ENCODE data around the gene PIH1D1.
A peak's percentile ranks its signal among the peaks of the same experiment; 100 is the strongest.

The PIH1D1 gene

DNA sequence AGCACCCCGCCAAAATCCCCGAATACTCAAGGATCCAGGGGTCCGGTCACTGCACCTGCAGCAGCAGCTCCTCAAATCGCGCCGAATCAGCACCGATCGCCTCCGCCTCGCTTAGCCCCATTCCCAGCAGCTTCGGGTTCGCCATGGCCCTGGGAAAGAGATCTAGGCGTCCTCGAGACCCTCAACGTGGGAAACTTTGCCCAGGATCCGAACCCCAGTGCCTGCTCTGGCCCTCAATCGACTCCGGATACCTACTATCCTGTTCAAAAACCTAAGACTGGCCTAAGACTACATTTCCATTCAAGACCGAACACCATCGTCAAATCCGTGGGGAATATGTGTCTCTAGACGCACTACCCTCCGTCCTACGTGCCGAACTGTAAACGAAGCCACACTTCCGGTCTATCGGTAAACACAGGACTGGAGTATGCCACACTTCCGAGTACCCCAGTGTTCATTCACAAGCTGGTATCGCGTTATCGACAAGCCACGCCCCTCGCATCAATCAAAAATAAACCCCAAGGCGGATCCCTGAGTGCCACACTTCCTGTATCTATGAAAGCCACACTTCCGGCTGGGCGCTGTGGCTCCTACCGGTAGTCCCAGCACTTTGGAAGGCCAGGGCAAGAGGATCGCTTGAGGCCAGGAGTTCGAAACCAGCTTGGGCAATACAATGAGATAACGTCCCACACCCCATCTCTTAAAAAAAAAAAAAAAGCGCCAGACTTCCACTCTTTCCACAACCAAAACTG, at the start of gene PIH1D1:
Gene PIH1D1, minus strand, starts transcription at position 385 of the 752 bp plus-strand sequence. Its CDS starts 240 bp downstream, at position 145.
- peak; percentile 90 to 99 for DNase-seq

DNA sequence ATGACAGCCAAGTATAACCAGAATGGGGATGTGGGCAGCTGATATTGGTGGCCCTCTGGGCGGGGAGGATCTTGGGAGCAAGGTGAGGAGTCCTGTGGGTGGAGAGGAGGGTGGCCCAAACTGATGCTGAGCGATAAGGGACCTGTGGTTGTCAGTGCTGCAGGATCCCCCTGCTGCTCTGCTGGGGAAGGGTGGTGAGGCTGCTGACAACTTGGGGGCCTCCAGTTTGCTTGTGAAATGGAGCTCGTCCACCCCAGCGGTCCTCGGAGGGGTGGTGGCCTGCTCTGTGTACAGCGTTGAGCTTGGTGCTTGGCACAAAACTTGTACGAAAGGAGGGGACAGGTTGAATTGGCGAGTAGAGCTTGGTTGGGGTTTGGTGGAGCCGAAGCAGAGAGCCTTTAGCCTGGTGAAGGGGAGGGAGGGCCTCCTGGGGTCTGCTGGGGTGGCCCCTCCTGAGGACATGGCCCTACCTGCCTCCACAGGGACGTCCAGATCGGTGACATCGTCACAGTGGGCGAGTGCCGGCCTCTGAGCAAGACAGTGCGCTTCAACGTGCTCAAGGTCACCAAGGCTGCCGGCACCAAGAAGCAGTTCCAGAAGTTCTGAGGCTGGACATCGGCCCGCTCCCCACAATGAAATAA, 47.5 kb upstream of the PIH1D1 start:
- no peak for DNase-seq

DNA sequence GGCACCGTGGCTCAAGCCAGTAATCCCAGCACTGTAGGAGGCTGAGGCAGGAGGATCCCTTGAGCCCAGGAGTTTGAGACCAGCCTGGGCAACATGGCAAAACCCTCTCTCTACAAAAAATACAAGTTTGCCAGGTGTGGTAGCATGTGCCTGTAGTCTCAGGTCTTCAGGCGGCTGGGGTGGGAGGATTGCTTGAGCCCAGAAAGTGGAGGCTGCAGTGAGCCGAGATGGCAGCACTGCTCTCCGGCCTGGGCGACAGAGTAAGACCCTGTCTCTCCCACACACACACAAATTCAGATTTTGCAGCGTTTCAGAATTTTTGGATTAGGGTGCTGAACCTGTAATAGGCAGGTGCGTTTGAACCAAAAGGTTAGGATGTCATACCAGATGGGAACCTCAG, 46.9 kb upstream of the PIH1D1 start:
- DNase-seq, result no peak

DNA sequence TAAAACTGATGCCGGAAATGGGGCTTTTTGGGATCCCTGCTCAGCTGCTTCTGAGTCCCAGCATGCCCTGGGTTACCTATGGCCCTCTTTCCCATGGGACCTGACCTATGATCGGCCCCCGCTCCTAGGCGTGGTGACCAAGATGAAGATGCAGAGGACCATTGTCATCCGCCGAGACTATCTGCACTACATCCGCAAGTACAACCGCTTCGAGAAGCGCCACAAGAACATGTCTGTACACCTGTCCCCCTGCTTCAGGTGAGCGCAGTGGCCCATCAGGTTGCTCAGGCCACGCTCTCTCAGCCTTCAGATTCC, 46.1 kb upstream of the PIH1D1 start:
- DNase-seq, result no peak

DNA sequence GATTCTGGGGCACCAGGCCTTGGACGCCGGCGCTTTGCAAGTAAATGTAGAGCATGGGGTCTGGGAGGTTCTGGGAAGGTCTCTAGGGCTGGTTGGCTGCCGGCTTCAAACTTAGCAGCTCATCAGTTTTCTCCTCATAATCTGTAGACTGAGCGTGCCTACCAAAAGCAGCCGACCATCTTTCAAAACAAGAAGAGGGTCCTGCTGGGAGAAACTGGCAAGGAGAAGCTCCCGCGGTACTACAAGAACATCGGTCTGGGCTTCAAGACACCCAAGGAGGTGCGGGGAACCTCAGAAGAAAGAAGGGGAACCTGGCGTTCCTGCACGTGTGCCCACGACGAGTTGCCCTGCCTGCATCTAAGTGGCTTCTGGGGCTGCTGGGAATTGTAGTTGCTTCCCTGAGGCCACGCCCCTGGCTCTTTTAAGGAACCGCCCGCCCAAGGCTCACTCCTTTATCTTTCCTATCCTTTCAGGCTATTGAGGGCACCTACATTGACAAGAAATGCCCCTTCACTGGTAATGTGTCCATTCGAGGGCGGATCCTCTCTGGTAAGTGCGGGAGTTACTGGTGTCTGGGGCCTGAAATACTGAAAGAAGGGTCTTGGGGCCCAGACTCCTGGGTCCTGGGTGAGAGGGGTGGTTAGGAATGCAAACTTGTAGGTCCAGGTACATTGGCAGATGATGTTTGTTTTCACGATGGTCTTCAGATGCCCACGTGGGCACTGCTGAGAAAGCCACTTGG, 45.6 kb upstream of the PIH1D1 start:
- no peak for DNase-seq

DNA sequence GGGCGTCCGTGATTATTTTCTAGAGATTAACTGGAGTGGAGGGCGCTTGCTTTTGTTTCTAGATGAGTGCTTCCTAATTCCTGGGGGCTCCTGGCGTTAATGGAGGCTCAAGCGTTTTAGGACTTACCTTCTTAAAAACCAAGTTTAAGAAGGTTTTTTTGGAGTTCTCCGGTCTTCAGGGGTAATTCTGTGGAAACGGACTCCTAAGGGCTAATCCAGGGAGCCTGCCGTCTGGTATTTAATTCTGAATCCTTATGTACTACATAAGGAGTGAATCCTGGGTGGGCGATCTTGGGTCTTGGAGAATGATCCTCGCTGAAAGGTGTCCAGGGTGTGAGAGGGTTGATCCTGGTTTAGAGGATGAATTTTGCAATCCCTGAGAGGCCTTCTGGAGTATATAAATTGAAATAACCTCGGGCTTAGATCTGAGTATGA, 45.0 kb upstream of the PIH1D1 start:
- DNase-seq, result no peak

DNA sequence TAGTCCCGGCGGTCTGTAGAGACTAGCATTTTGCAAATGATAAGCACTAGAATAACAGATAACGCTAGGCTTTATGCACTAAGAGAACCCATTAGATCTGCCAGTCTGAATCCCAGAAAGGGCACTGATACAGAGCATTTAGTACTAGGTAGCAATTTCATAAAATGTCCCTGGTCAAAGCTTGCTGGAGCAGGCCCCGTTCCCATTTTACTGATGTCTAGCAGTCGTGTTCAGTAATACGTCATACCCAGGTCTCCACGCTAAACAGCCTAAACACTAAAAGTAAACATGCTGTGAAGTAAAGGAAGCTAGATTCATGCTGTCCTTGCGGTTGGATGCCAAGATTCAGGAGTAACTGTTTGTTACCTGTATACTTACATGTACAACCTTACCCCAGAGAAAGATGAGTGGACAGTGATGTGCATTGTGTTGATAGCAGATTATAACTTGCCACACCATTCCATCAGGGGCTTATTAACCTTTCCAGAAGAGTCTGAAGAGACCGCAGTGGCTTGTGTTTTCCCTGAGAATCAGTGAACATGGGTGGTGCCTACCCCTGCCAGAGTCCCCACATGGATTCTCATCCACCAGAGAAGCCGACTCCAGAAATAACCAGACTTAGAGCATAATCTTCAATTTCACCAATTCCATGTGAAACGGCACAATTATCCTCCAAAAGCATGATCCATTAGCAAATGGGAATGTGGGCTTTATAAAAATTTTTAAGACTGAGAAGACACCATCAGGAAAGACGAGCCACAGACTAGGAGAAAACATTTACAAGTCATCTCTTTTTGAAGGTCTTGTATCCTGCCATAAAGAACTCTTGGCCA, 41.2 kb upstream of the PIH1D1 start:
- no peak for DNase-seq

DNA sequence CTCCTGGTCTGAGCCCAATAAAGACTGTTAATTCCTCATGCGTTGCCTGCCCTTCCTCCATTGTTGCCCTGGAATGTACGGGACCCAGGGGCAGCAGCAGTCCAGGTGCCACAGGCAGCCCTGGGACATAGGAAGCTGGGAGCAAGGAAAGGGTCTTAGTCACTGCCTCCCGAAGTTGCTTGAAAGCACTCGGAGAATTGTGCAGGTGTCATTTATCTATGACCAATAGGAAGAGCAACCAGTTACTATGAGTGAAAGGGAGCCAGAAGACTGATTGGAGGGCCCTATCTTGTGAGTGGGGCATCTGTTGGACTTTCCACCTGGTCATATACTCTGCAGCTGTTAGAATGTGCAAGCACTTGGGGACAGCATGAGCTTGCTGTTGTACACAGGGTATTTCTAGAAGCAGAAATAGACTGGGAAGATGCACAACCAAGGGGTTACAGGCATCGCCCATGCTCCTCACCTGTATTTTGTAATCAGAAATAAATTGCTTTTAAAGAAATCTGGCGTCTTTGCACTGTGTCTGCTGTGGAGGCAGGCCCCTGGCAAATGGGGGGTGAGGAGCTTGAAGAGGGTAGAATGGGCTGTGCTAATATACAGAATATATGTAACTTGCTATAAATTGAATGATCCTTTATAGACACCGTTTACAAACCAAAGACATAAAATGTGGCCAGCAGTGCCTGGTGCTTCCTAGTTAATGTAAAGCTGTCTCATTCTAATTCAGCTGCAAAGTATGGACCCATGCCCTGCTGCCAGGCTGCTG, 40.4 kb upstream of the PIH1D1 start:
- DNase-seq, result no peak

DNA sequence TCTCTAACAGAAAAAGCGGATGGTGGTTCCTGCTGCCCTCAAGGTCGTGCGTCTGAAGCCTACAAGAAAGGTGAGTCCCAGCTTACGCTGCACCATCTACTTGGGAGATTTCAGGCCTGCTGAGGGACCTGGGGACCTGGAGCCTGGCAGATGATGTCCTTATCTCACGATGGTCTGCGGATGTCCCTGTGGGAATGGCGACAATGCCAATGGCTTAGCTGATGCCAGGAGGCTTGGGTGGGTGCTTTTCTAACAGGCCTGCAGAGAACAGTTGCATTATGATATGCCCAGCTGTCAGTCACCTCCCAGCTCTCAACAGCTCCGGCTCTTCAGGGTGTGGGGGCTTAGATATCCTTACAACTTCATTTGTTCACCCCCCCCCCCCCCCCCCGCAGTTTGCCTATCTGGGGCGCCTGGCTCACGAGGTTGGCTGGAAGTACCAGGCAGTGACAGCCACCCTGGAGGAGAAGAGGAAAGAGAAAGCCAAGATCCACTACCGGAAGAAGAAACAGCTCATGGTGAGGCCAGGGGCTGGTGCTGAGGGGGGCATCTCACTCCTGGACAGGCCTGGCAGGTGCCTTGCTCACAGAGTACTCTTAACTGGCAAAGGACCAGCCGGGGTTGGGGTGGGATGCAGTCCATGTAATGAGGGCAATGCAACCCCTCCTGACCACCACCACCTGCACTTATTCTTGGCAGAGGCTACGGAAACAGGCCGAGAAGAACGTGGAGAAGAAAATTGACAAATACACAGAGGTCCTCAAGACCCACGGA, 39.6 kb upstream of the PIH1D1 start:
- no peak for DNase-seq

DNA sequence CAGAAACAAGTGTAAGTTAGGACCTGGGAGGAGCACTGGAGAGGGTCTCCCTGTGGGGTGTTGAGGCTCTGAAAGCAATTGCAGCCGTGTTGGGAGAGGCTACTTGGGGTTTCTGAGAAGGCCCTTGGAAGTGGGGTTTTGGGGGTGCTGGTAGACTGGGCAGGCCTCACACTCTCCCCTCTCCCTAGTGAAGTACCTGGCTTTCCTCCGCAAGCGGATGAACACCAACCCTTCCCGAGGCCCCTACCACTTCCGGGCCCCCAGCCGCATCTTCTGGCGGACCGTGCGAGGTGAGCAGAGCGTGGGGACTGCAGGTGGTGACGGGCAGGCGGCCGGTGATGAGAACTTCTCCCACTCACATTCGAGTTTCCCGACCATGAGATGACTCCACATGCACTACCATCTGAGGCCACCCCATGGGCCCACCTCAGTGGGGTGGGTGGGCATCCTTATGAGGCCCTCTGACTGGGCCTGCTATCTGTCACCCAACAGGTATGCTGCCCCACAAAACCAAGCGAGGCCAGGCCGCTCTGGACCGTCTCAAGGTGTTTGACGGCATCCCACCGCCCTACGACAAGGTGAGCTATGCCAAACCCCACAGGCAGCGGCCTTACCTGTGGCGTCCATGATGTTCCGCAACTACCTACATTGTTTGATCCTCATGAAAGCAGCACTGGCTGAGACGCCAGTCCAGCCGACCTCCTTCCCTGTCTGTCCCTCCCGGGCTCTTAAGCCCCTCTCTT, 38.8 kb upstream of the PIH1D1 start:
- no peak for DNase-seq

DNA sequence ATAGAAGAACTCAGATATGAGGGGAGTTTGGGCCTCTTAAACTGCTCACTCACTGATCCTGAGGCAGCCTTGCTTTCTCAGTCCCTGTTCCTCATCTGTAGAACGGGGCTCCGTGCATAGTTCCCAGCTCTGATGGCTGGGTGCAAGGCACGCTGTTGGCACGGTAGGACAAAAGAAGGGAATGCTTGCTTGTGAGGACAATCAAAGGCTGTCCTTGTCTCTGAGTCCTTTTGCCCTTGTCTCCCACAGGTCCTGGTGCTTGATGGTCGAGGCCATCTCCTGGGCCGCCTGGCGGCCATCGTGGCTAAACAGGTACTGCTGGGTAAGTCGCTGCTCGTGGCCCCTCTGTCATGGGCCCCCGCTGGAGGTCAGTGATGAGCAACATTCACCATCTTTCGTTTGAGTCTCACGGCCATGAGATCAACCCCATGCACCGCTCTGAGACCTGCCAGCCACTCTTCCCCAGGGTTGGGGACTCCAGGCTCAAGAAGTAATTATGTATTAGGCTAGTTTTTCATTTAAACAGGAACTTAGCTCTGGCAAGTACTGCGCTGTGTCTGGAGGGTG, 38.1 kb upstream of the PIH1D1 start:
- DNase-seq, result no peak

DNA sequence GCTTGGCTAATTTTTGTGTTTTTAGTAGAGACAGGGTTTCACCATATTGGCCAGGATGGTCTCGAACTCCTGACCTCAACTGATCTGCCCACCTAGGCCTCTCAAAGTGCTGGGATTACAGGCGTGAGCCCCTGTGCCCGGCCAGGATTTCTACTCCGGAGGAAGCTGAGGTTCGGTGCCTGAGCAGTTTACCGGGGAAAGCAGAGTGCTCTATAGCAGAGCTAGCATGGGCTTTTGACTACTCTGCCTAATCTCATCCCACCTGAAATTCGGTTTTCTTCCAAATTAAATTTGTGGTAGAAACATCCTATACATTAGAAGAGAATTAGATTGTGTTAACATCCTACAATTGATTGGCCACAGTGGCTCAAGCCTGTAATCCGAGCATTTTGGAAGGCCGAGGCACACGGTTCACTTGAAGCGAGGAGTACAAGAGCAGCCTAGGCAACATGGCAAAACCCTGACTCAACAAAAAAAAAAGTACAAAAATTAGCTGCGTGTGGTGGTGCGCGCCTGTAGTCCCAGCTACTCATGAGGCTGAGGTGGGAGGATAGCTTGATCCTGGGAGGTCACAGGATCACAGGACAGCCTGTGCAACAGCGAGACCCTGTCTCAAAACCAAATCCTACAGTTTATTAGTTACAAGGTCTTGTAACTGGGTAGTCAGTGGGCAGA, 37.4 kb upstream of the PIH1D1 start:
- no peak for DNase-seq

DNA sequence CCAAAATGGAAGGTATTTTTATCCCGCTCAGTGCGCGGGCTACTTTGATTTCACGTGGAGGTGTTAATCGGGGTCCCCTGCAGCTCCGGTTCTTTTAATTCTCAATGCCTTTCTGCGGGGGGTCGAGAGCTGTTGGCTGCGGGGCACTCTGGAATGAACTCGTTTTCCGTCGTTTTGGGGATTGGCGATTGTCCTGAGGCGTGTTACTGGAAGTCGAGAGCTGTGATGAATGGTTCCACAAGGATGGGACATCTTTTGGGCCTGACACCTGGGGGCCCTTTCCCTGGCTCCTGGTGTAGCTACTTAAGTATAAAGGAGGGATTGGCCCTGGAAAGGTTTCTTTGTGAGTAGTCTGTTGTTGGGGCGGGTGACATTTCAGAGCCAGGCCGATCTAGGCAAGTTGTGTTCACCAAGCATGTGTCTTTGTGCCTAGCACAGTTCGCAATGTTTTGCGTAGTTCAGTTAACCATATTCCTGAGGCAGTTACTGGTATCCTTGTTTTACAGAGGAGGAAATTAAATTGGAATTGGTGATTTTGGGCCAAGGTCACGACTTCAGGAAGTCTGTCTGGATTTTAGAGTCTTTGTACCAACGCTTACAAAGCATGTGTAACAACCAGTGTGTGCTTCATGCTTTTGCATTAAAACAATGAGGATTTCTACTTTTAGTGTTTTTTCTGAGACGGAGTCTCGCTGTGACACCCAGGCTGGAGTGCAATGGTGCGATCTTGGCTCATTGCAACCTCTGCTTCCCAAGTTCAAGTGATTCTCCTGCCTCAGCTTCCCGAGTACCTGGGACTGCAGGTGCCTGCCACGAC, 36.6 kb upstream of the PIH1D1 start:
- DNase-seq, result no peak

DNA sequence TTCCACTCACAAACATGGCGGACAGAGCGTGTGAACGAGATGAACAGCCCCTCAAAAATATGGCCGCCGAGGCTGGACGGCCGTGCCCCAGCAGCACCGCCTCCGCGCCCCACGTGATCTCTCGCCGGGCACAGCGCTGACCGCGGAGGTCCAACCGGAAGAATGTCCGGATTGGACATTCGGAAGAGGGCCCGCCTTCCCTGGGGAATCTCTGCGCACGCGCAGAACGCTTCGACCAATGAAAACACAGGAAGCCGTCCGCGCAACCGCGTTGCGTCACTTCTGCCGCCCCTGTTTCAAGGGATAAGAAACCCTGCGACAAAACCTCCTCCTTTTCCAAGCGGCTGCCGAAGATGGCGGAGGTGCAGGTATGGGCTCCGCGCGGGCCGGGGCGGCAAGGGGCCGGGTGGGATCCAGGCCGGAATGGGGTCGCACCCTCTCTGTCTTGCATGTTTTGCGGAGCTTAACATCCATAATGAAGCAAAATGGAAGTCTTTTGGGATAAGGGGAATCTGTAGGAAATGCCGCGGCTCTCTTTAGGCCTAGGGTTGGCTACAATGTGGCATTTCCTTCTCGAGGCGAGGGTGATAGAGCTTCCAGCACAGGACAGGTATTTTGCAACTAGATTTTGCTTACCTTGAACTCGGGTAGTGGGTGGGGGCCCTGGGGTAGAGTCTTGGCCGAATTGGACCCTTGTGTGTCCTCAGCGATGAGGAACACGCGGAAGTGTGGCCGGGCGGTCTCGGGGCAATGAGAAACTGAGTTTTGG, 35.8 kb upstream of the PIH1D1 start, which contains the start of gene RPL13A:
Gene RPL13A, plus strand, starts transcription at position 332 of the 769 bp plus-strand sequence. Its CDS starts 22 bp downstream, at position 354.
- peak; percentile 98 to 99 for DNase-seq

DNA sequence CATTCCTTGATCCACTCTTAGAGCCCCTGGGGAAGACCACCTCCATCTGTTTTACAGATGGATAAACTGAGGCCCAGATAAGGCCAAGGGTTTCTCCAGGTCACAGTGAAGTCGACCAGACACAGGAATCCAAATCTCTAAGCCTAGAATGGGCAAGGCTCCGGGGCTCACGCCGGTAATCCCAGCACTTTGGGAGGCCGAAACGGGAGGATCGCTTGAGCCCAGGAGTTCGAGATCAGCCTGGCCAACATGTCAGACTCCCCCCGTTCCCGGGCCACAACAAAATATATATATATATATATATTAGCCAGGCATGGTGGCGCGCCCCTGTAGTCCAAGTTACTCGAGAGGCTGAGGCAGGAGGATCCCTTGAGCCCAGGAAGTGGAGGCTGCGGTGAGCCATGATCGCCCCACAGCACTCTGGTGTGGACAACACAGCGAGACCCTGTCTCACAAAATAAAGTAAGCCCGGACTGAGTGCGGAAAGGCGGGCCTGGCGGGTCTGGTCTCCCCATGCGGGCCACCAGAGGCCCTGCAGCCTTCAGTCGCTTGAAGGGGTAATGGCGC, 35.2 kb upstream of the PIH1D1 start:
- no peak for DNase-seq

DNA sequence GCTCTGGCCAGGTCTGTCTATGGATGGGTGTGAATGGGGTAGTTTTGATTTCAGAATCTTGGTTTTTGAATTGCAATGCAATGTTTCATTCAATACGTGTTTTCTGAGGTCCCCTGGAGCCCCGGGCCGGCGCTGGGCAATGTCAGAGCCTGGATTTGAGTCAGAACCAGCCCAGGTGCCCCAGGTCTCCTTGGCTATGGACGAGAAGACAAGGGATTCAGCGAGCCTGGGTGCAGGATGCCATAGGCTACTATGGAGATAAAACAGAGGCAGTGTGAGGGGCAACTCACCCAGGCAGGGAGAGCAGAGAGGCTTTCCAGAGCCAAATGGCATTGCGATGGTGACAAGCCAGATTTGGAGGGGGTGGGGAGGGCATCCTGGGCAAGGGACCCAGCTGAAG, 34.6 kb upstream of the PIH1D1 start:
- no peak for DNase-seq

DNA sequence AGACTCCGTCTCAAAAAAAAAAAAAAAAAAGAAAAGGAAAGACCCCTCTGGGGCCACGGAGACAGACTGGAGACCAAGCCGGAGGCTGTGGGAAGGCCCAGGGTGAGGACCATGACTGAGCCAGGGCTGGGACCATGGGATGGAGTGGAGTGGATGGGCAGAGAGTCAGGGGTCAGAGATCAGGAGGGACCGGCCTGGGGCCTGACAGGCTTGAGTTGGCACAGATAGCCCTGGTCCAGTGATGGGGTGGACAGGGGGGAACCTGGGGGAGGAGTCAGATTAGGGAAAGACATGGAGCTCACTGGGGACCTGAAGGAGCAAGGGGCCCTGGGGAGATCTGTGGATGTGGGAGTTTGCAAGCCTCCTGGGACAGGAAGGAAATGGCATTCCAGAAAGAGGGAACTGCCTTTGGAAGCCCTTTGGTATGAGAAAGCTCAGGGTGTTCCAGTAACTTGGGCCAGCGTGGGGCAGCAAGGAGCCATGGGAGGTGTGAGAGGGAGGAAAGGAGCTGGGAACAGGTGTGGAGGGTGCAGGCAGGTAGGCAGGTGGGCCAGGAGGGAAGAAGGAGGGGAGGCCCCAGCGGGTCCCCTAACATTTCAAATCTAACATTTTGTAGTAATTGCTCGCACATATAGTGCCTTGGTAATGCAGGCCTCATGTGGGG, 29.5 kb upstream of the PIH1D1 start:
- DNase-seq, result no peak

All from hippocampal formation (tissue), 2 donors.